Activated CD8-positive, alpha-beta memory T cell treated with anti-CD3 and anti-CD28 coated beads for 1 hour (primary cell): ENCODE data around the gene SLC4A1AP.
A peak's percentile ranks its signal among the peaks of the same experiment; 100 is the strongest.
"Not testable (repeated sequence)": the region's sequence is repeated elsewhere in the genome, so short reads cannot be mapped to it uniquely, and the experiment has no call there.

Source experiments
- DNase-seq, 2 donors: peaks; one replicate each; pipeline ENCODE4 v3.0.0-alpha.2; 2020; ENCODE audit warnings: low read depth in 1 of 2; ENCODE audit errors: extremely low read depth in 1 of 2

The SLC4A1AP gene

GRCh38 chr2:27651056-27651455, 12.6 kb upstream of the SLC4A1AP start:
- DNase-seq: no peak

DNA sequence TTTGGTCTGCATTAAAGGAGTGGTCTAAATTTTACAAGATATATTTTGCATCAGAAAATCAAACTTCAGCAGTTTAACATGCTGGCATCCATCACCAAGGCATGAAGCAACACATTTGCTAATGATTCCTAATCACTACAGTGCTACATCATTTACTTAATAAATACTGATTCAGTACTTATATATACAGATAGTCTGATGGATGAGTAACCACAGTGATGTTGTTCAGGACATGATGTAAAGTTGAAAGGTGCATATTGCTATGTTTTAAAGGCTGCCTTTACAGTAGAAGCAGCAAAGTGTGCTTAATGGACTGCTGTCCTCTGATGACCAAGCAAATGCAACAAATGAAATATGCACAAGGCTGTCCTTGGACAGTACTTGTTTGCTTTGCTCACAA, 11.3 kb upstream of the SLC4A1AP start:
- DNase-seq: no peak

- no peak for DNase-seq
Measured at GRCh38 chr2:27652790-27653189, 10.9 kb upstream of the SLC4A1AP start.

- DNase-seq: no peak
Measured at GRCh38 chr2:27653397-27653796, 10.3 kb upstream of the SLC4A1AP start.

- no peak for DNase-seq
Measured at GRCh38 chr2:27655155-27655951, 8.3 kb upstream of the SLC4A1AP start.

DNA sequence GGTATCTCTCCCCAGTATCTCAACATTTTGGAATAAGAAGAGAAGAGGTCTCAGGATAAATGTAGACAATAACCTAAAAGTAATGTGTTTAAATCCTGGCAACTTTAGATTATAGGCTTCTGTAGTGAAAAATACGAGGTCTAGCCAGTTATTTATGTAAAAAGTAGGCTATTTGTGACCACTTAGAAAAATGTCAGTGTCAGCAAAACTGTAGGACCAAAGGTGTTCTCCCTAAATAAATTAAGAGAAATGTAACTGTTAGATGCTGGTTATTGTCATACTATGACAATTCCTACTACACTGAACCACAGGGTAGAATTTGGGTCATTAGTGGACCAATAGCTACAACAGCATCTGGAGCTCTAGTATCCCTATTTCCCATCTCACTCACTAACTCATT, 2.3 kb upstream of the SLC4A1AP start:
- no peak for DNase-seq

DNA sequence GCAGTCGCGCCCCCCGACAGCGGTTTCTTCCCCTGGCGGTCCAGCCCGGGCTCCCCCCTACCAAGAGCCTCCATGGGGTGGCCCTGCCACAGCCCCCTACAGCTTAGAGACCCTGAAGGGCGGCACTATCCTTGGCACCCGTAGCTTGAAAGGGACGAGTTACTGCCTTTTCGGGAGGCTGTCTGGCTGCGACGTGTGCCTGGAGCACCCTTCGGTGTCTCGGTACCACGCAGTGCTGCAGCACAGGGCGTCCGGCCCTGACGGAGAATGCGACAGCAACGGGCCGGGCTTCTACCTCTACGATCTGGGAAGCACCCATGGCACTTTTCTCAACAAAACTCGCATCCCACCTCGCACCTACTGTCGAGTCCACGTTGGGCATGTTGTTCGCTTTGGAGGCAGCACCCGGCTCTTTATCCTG, 475 bp downstream of the SLC4A1AP start:
- DNase-seq: no peak

GRCh38 chr2:27664622-27665363, 1.1 kb downstream of the SLC4A1AP start:
- no peak for DNase-seq

- no peak for DNase-seq
Measured at GRCh38 chr2:27667446-27667845, 3.8 kb downstream of the SLC4A1AP start.

- DNase-seq: no peak
Measured at GRCh38 chr2:27671235-27671634, 7.5 kb downstream of the SLC4A1AP start.

- DNase-seq: no peak
Measured at GRCh38 chr2:27672723-27673486, 9.2 kb downstream of the SLC4A1AP start.

- DNase-seq: no peak
Measured at GRCh38 chr2:27680571-27680970, 16.9 kb downstream of the SLC4A1AP start.

GRCh38 chr2:27681841-27682240, 18.2 kb downstream of the SLC4A1AP start:
- no peak for DNase-seq

- DNase-seq: not testable (repeated sequence)
Measured at GRCh38 chr2:27682334-27682771, 18.7 kb downstream of the SLC4A1AP start.

GRCh38 chr2:27683390-27684071, 19.8 kb downstream of the SLC4A1AP start:
- peak; percentile 64 to 80 for DNase-seq

GRCh38 chr2:27685006-27685405, 21.3 kb downstream of the SLC4A1AP start:
- not testable (repeated sequence) for DNase-seq

GRCh38 chr2:27685577-27685976, 21.9 kb downstream of the SLC4A1AP start:
- DNase-seq: no peak

GRCh38 chr2:27687232-27687631, 23.5 kb downstream of the SLC4A1AP start:
- no peak for DNase-seq

- no peak for DNase-seq
Measured at GRCh38 chr2:27689424-27689823, 25.7 kb downstream of the SLC4A1AP start.

GRCh38 chr2:27690052-27690451, 26.4 kb downstream of the SLC4A1AP start:
- DNase-seq: no peak

DNA sequence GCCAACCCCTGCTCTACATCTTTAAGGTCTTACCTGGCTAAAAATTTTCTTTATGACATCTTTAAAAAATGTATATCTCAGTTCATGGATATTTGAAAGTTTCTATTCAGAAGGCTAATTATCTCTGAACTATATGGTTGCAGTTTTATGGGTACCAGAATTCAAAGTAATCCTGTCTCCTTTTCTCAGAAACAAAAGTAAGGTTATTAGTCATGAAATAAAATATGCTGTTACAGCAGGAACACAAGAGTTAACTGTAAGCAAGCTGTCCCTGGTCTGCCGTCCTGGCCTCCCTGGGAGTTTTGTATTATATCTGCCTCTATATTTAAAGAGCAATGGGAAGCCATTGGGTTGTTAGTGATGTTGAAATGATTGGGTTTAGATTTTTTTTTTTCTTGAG, 34.0 kb downstream of the SLC4A1AP start:
- DNase-seq: no peak
